H9 (cell line): ENCODE measurements around the gene TARBP1. TPM values are rescaled to one million over a fixed set of nuclear protein-coding genes. Genes with fewer than 3 reads are reported as not detected.

Experiments used
- DNase-seq: peaks from one replicate; pipeline ENCODE4 v3.0.0-alpha.2; 2017
- H2AFZ ChIP-seq: one replicate; pipeline ENCODE4 v1.6.1; 2013; ENCODE audit warnings: mild to moderate bottlenecking, low read length, control low read depth, moderate library complexity
- H2AK5ac ChIP-seq: 2 replicates; pipeline ENCODE4 v1.6.1; 2013; ENCODE audit warnings: low read length, control low read depth, mixed read lengths; ENCODE audit not compliant: insufficient read length
- H2BK120ac ChIP-seq: one replicate; pipeline ENCODE4 v1.6.1; 2013; ENCODE audit warnings: low read depth, mild to moderate bottlenecking, low read length, control low read depth, inconsistent platforms; ENCODE audit not compliant: poor library complexity, severe bottlenecking
- H2BK12ac ChIP-seq: 2 replicates; pipeline ENCODE4 v1.6.1; 2013; ENCODE audit warnings: low read length, control low read depth, mixed read lengths, low read depth; ENCODE audit not compliant: insufficient read length
- H2BK15ac ChIP-seq: 2 replicates; pipeline ENCODE4 v1.6.1; 2013; ENCODE audit warnings: low read depth, low read length, control low read depth
- H2BK20ac ChIP-seq: one replicate; pipeline ENCODE4 v1.6.1; 2013; ENCODE audit warnings: low read depth, mild to moderate bottlenecking, low read length, control low read depth, inconsistent platforms; ENCODE audit not compliant: poor library complexity, severe bottlenecking
- H2BK5ac ChIP-seq: 2 replicates; pipeline ENCODE4 v1.6.1; 2013; ENCODE audit warnings: low read length, control low read depth, mixed read lengths; ENCODE audit not compliant: insufficient read length
- H3K14ac ChIP-seq: 2 replicates; pipeline ENCODE4 v1.6.1; 2013; ENCODE audit warnings: low read length, control low read depth; ENCODE audit not compliant: insufficient read depth
- H3K18ac ChIP-seq: 2 replicates; pipeline ENCODE4 v1.6.1; 2013; ENCODE audit warnings: low read depth, mild to moderate bottlenecking, mixed read lengths, low read length, control low read depth; ENCODE audit not compliant: insufficient read length
- H3K23ac ChIP-seq: 2 replicates; pipeline ENCODE4 v1.6.1; 2013; ENCODE audit warnings: low read length, control low read depth, mixed read lengths, low read depth; ENCODE audit not compliant: insufficient read length
- H3K23me2 ChIP-seq: 2 replicates; pipeline ENCODE4 v1.6.1; 2013; ENCODE audit warnings: low read depth, mild to moderate bottlenecking, mixed read lengths, low read length, control low read depth; ENCODE audit not compliant: insufficient read length, poor library complexity, severe bottlenecking
- H3K27ac ChIP-seq: 2 replicates; pipeline ENCODE4 v1.5.1; 2013; ENCODE audit warnings: low read length, control low read depth, mixed read lengths, low read depth; ENCODE audit not compliant: insufficient read length
- H3K27me3 ChIP-seq: 2 replicates; pipeline ENCODE4 v1.6.1; 2013; ENCODE audit warnings: low read length, control low read depth, inconsistent platforms; ENCODE audit not compliant: insufficient read depth
- H3K4ac ChIP-seq: 2 replicates; pipeline ENCODE4 v1.6.1; 2013; ENCODE audit warnings: low read depth, mild to moderate bottlenecking, control low read depth, inconsistent platforms, low read length, moderate library complexity
- H3K4me1 ChIP-seq: 2 replicates; pipeline ENCODE4 v1.6.1; 2013; ENCODE audit warnings: low read length, control low read depth, inconsistent platforms; ENCODE audit not compliant: insufficient read depth
- H3K4me2 ChIP-seq: 2 replicates; pipeline ENCODE4 v1.6.1; 2013; ENCODE audit warnings: low read length, control low read depth, mixed read lengths; ENCODE audit not compliant: insufficient read length, insufficient read depth
- H3K56ac ChIP-seq: 2 replicates; pipeline ENCODE4 v1.6.1; 2013; ENCODE audit warnings: low read depth, mild to moderate bottlenecking, mixed read lengths, low read length, control low read depth; ENCODE audit not compliant: insufficient read length
- H3K79me1 ChIP-seq: 2 replicates; pipeline ENCODE4 v1.6.1; 2013; ENCODE audit warnings: low read depth, mild to moderate bottlenecking, moderate library complexity, low read length, control low read depth, inconsistent platforms; ENCODE audit not compliant: insufficient read depth, poor library complexity, severe bottlenecking
- H3K79me2 ChIP-seq: 2 replicates; pipeline ENCODE4 v1.6.1; 2013; ENCODE audit warnings: low read length, control low read depth, inconsistent platforms; ENCODE audit not compliant: insufficient read depth
- H3K9ac ChIP-seq: 2 replicates; pipeline ENCODE4 v1.6.1; 2013; ENCODE audit warnings: low read length, control low read depth, mixed read lengths; ENCODE audit not compliant: insufficient read length; ENCODE audit errors: extremely low read depth
- H3K9me3 ChIP-seq: one replicate; pipeline ENCODE4 v1.6.1; 2013; ENCODE audit warnings: low read depth, low read length, inconsistent platforms; ENCODE audit not compliant: control insufficient read depth
- H3T11ph ChIP-seq: one replicate; pipeline ENCODE4 v1.6.1; 2013; ENCODE audit warnings: mild to moderate bottlenecking, low read length, control low read depth, inconsistent platforms
- H4K20me1 ChIP-seq: one replicate; pipeline ENCODE4 v1.6.1; 2013; ENCODE audit not compliant: control insufficient read depth, insufficient read length, insufficient read depth
- H4K5ac ChIP-seq: 2 replicates; pipeline ENCODE4 v1.6.1; 2013; ENCODE audit warnings: low read depth, mild to moderate bottlenecking, mixed read lengths, low read length, control low read depth; ENCODE audit not compliant: insufficient read length
- H4K8ac ChIP-seq: replicated peaks from 2 replicates; pipeline ENCODE4 v1.6.1; 2013; ENCODE audit warnings: low read length, control low read depth, mixed read lengths, low read depth; ENCODE audit not compliant: insufficient read length
- H4K91ac ChIP-seq: 2 replicates; pipeline ENCODE4 v1.6.1; 2013; ENCODE audit warnings: low read depth, mild to moderate bottlenecking, moderate library complexity, mixed read lengths, low read length, control low read depth; ENCODE audit not compliant: insufficient read length
- H3K27ac Mint-ChIP-seq, 3 experiments: 2 replicates in 2 of 3; 3 replicates in 1 of 3; pipeline ENCODE4 v1.8.0; 2020 to 2021; ENCODE audit warnings: mixed read lengths in 3 of 3, mild to moderate bottlenecking in 1 of 3, moderate library complexity in 1 of 3
- H3K27me3 Mint-ChIP-seq: 2 replicates; pipeline ENCODE4 v1.8.0; 2021; ENCODE audit warnings: low read depth, mild to moderate bottlenecking, moderate library complexity, mixed read lengths
- H3K36me3 Mint-ChIP-seq, 3 experiments: 2 replicates in 2 of 3; 3 replicates in 1 of 3; pipeline ENCODE4 v1.8.0; 2020 to 2021; ENCODE audit warnings: low read depth in 3 of 3, mixed read lengths in 3 of 3; ENCODE audit not compliant: insufficient read depth in 1 of 3
- H3K4me1 Mint-ChIP-seq, 2 experiments: 2 replicates each; pipeline ENCODE4 v1.8.0; 2020; ENCODE audit warnings: mixed read lengths in 2 of 2
- H3K4me3 Mint-ChIP-seq, 2 experiments: 2 replicates in 1 of 2; 3 replicates in 1 of 2; pipeline ENCODE4 v1.8.0; 2020 to 2021; ENCODE audit warnings: mild to moderate bottlenecking in 2 of 2, mixed read lengths in 2 of 2, moderate library complexity in 1 of 2
- H3K9me3 Mint-ChIP-seq, 2 experiments: 2 replicates in 1 of 2; 3 replicates in 1 of 2; pipeline ENCODE4 v1.8.0; 2020; ENCODE audit warnings: mild to moderate bottlenecking in 2 of 2, mixed read lengths in 2 of 2, moderate library complexity in 1 of 2
- CTCF ChIP-seq: fragments of 200-600 bp; sonication (generic); conservative IDR thresholded peaks from 3 replicates; pipeline ENCODE4 v1.8.0; 2021; ENCODE audit warnings: antibody characterized with exemption, mild to moderate bottlenecking
- WGBS: extraction: QIAGEN DNeasy Blood & Tissue Kit; methylation state at CpG from one replicate; pipeline ENCODE4 v1.1.7; 2013; ENCODE audit warnings: missing lambda C conversion rate, low lambda C conversion rate, mixed read lengths; ENCODE audit not compliant: insufficient read length; ENCODE audit errors: extremely low coverage; 5-methylcytosine and 5-hydroxymethylcytosine counted together
- total RNA-seq: library from RNA; stranded (reverse); gene quantifications from 2 replicates; pipeline ENCODE4 v1.2.1, GENCODE V29; 2021

The TARBP1 gene
- total RNA-seq, 1 experiment from 2014 or later, result 20.2 TPM

- Mint-ChIP-seq H3K27me3 (peaks cover 48% of the 10 kb centered on the region), H3K9me3 (no peaks in the 10 kb centered on the region; a peak in 1 of 5 replicates), H3K4me1 (peaks cover 28 to 32% of the 10 kb centered on the region in 2 experiments), H3K36me3 (no peaks in the 10 kb centered on the region), H3K4me3 (no peak overlapping the region), H3K27ac (no peak overlapping the region)
- TF ChIP-seq CTCF, result no peak
- WGBS, result no CpG with 5 or more reads among the region's 9 CpGs
- H2BK120ac ChIP-seq, result no peak overlapping the region
- no peak overlapping the region for H3K4me2 ChIP-seq
- H3K9me3 ChIP-seq, result no peaks in the 10 kb centered on the region
- H4K91ac ChIP-seq, result no peak overlapping the region
- H3K23me2 ChIP-seq, result no peaks in the 10 kb centered on the region
- no peak overlapping the region for H4K5ac ChIP-seq
- H3K27me3 ChIP-seq, result no peaks in the 10 kb centered on the region; the same call in 1 of the 2 replicates
- no peak overlapping the region for H3K14ac ChIP-seq
- H2BK5ac ChIP-seq, result no peak overlapping the region
- H4K20me1 ChIP-seq, result no peaks in the 10 kb centered on the region
- H3T11ph ChIP-seq, result no peak overlapping the region
- H3K79me1 ChIP-seq, result no peaks in the 10 kb centered on the region
- no peak overlapping the region for H3K56ac ChIP-seq
- no peak for DNase-seq
- no peak overlapping the region for H2BK12ac ChIP-seq
- H3K27ac ChIP-seq, result no peak overlapping the region
- no peak overlapping the region for H3K4ac ChIP-seq
- H2BK20ac ChIP-seq, result no peak overlapping the region
- peaks cover 2% of the 10 kb centered on the region for H3K4me1 ChIP-seq
- no peak overlapping the region for H2BK15ac ChIP-seq
- no peak overlapping the region for H3K18ac ChIP-seq
- no peak overlapping the region for H2AK5ac ChIP-seq
- H3K79me2 ChIP-seq, result no peaks in the 10 kb centered on the region
- no peak overlapping the region for H3K23ac ChIP-seq
- H2AFZ ChIP-seq, result no peak overlapping the region
- H4K8ac ChIP-seq, result no peak overlapping the region
- no peak overlapping the region for H3K9ac ChIP-seq
These were observed 9.4 kb upstream of the TARBP1 start for GRCh38 chr1:234488054-234489006.
